ENCODE results near the gene RPLP2.
A peak's percentile ranks its signal among the peaks of the same experiment; 100 is the strongest.

Gene RPLP2

GRCh38 chr11:803467-803742 lies 6.4 kb upstream of the RPLP2 start:
- Histone ChIP-seq H3K9ac (ENCODE audit: low read length) (no peak overlapping the region), H3K4me1 (ENCODE audit: insufficient read depth, low read length) (peaks cover 13% of the 10 kb centered on the region)

GRCh38 chr11:803770-804598 lies 5.8 kb upstream of the RPLP2 start:
- Histone ChIP-seq H3K4me3 (ENCODE audit: low read depth in 1 of 2, low read length in 2 of 2) (peak overlapping the region; percentile 70 to 73), H3K27ac (ENCODE audit: low read depth, low read length) (peak overlapping the region; percentile 62), H3K27me3 (ENCODE audit: control insufficient read depth in 1 of 2, insufficient read depth in 2 of 2, low read length in 2 of 2) (no peaks in the 10 kb centered on the region), H3K9ac (ENCODE audit: low read length) (no peak overlapping the region), H3K36me3 (ENCODE audit: insufficient read depth, low read length) (no peaks in the 10 kb centered on the region), H3K4me1 (ENCODE audit: insufficient read depth, low read length) (peaks cover 18% of the 10 kb centered on the region), H3K9me3 (ENCODE audit: low read length) (no peaks in the 10 kb centered on the region)

More at GRCh38 chr11:803467-803742, 6.4 kb upstream of the RPLP2 start:
- H3K36me3 ChIP-seq (ENCODE audit: insufficient read depth, low read length) = no peaks in the 10 kb centered on the region
- no peaks in the 10 kb centered on the region for H3K9me3 ChIP-seq (ENCODE audit: low read length)
- H3K27ac ChIP-seq (ENCODE audit: low read depth, low read length) = no peak overlapping the region
- H3K4me3 ChIP-seq (ENCODE audit: low read depth in 1 of 2, low read length in 2 of 2) = no peak overlapping the region
- H3K27me3 ChIP-seq (ENCODE audit: control insufficient read depth in 1 of 2, insufficient read depth in 2 of 2, low read length in 2 of 2) = no peaks in the 10 kb centered on the region

- H3K27ac ChIP-seq (ENCODE audit: low read depth, low read length) = peak overlapping the region; percentile 62
- H3K9ac ChIP-seq (ENCODE audit: low read length) = no peak overlapping the region
- no peaks in the 10 kb centered on the region for H3K36me3 ChIP-seq (ENCODE audit: insufficient read depth, low read length)
- peaks cover 18% of the 10 kb centered on the region for H3K4me1 ChIP-seq (ENCODE audit: insufficient read depth, low read length)
- no peaks in the 10 kb centered on the region for H3K9me3 ChIP-seq (ENCODE audit: low read length)
- H3K27me3 ChIP-seq (ENCODE audit: control insufficient read depth in 1 of 2, insufficient read depth in 2 of 2, low read length in 2 of 2) = no peaks in the 10 kb centered on the region
- peak overlapping the region; percentile 70 to 73 for H3K4me3 ChIP-seq (ENCODE audit: low read depth in 1 of 2, low read length in 2 of 2)
Observed at GRCh38 chr11:804599-804964, 5.2 kb upstream of the RPLP2 start.

GRCh38 chr11:808427-809286 lies 1.1 kb upstream of the RPLP2 start:
- Histone ChIP-seq H3K27me3 (ENCODE audit: control insufficient read depth in 1 of 2, insufficient read depth in 2 of 2, low read length in 2 of 2) (no peaks in the 10 kb centered on the region), H3K4me3 (ENCODE audit: low read depth in 1 of 2, low read length in 2 of 2) (peak overlapping the region; percentile 78 to 82), H3K27ac (ENCODE audit: low read depth, low read length) (peak overlapping the region; percentile 89), H3K4me1 (ENCODE audit: insufficient read depth, low read length) (peaks cover 34% of the 10 kb centered on the region), H3K9me3 (ENCODE audit: low read length) (no peaks in the 10 kb centered on the region), H3K36me3 (ENCODE audit: insufficient read depth, low read length) (peaks cover 26% of the 10 kb centered on the region), H3K9ac (ENCODE audit: low read length) (peak overlapping the region; percentile 98)

- Histone ChIP-seq H3K4me1 (ENCODE audit: insufficient read depth, low read length) (peaks cover 22% of the 10 kb centered on the region), H3K27me3 (ENCODE audit: control insufficient read depth in 1 of 2, insufficient read depth in 2 of 2, low read length in 2 of 2) (no peaks in the 10 kb centered on the region), H3K27ac (ENCODE audit: low read depth, low read length) (peak overlapping the region; percentile 89), H3K9me3 (ENCODE audit: low read length) (no peaks in the 10 kb centered on the region), H3K9ac (ENCODE audit: low read length) (peak overlapping the region; percentile 98), H3K36me3 (ENCODE audit: insufficient read depth, low read length) (peaks cover 26% of the 10 kb centered on the region), H3K4me3 (ENCODE audit: low read depth in 1 of 2, low read length in 2 of 2) (peak overlapping the region; percentile 78 to 82)
Observed at GRCh38 chr11:810040-810567, 337 bp downstream of the RPLP2 start.

- no peak overlapping the region for H3K27ac ChIP-seq (ENCODE audit: low read depth, low read length)
Observed at GRCh38 chr11:811446-812245, 1.9 kb downstream of the RPLP2 start.

GRCh38 chr11:812390-812789 lies 2.6 kb downstream of the RPLP2 start:
- H3K9me3 ChIP-seq (ENCODE audit: low read length) = no peaks in the 10 kb centered on the region

More at GRCh38 chr11:811446-812245, 1.9 kb downstream of the RPLP2 start:
- peaks cover 22% of the 10 kb centered on the region for H3K4me1 ChIP-seq (ENCODE audit: insufficient read depth, low read length)
- H3K9me3 ChIP-seq (ENCODE audit: low read length) = no peaks in the 10 kb centered on the region
- H3K4me3 ChIP-seq (ENCODE audit: low read depth in 1 of 2, low read length in 2 of 2) = no peak overlapping the region
- peaks cover 26% of the 10 kb centered on the region for H3K36me3 ChIP-seq (ENCODE audit: insufficient read depth, low read length)
- H3K9ac ChIP-seq (ENCODE audit: low read length) = peak overlapping the region; percentile 98
- no peaks in the 10 kb centered on the region for H3K27me3 ChIP-seq (ENCODE audit: control insufficient read depth in 1 of 2, insufficient read depth in 2 of 2, low read length in 2 of 2)

GRCh38 chr11:813072-813455 lies 3.3 kb downstream of the RPLP2 start:
- H3K4me3 ChIP-seq (ENCODE audit: low read depth in 1 of 2, low read length in 2 of 2) = no peak overlapping the region
- no peak overlapping the region for H3K9ac ChIP-seq (ENCODE audit: low read length)
- H3K27ac ChIP-seq (ENCODE audit: low read depth, low read length) = no peak overlapping the region

More at GRCh38 chr11:812390-812789, 2.6 kb downstream of the RPLP2 start:
- H3K27ac ChIP-seq (ENCODE audit: low read depth, low read length) = no peak overlapping the region
- H3K27me3 ChIP-seq (ENCODE audit: control insufficient read depth in 1 of 2, insufficient read depth in 2 of 2, low read length in 2 of 2) = no peaks in the 10 kb centered on the region
- H3K36me3 ChIP-seq (ENCODE audit: insufficient read depth, low read length) = peaks cover 26% of the 10 kb centered on the region
- H3K9ac ChIP-seq (ENCODE audit: low read length) = no peak overlapping the region
- peaks cover 22% of the 10 kb centered on the region for H3K4me1 ChIP-seq (ENCODE audit: insufficient read depth, low read length)
- no peak overlapping the region for H3K4me3 ChIP-seq (ENCODE audit: low read depth in 1 of 2, low read length in 2 of 2)

GRCh38 chr11:813456-814096 lies 3.8 kb downstream of the RPLP2 start:
- peaks cover 26% of the 10 kb centered on the region for H3K36me3 ChIP-seq (ENCODE audit: insufficient read depth, low read length)
- H3K9me3 ChIP-seq (ENCODE audit: low read length) = no peaks in the 10 kb centered on the region
- H3K4me3 ChIP-seq (ENCODE audit: low read depth in 1 of 2, low read length in 2 of 2) = no peak overlapping the region
- peaks cover 22% of the 10 kb centered on the region for H3K4me1 ChIP-seq (ENCODE audit: insufficient read depth, low read length)
- H3K9ac ChIP-seq (ENCODE audit: low read length) = no peak overlapping the region
- no peaks in the 10 kb centered on the region for H3K27me3 ChIP-seq (ENCODE audit: control insufficient read depth in 1 of 2, insufficient read depth in 2 of 2, low read length in 2 of 2)
- H3K27ac ChIP-seq (ENCODE audit: low read depth, low read length) = no peak overlapping the region

More at GRCh38 chr11:813072-813455, 3.3 kb downstream of the RPLP2 start:
- Histone ChIP-seq H3K4me1 (ENCODE audit: insufficient read depth, low read length) (peaks cover 22% of the 10 kb centered on the region), H3K27me3 (ENCODE audit: control insufficient read depth in 1 of 2, insufficient read depth in 2 of 2, low read length in 2 of 2) (no peaks in the 10 kb centered on the region), H3K36me3 (ENCODE audit: insufficient read depth, low read length) (peaks cover 26% of the 10 kb centered on the region), H3K9me3 (ENCODE audit: low read length) (no peaks in the 10 kb centered on the region)

- no peak overlapping the region for H3K9ac ChIP-seq (ENCODE audit: low read length)
- no peaks in the 10 kb centered on the region for H3K9me3 ChIP-seq (ENCODE audit: low read length)
- peaks cover 22% of the 10 kb centered on the region for H3K4me1 ChIP-seq (ENCODE audit: insufficient read depth, low read length)
- H3K27ac ChIP-seq (ENCODE audit: low read depth, low read length) = no peak overlapping the region
- no peak overlapping the region for H3K4me3 ChIP-seq (ENCODE audit: low read depth in 1 of 2, low read length in 2 of 2)
- H3K27me3 ChIP-seq (ENCODE audit: control insufficient read depth in 1 of 2, insufficient read depth in 2 of 2, low read length in 2 of 2) = no peaks in the 10 kb centered on the region
- peaks cover 26% of the 10 kb centered on the region for H3K36me3 ChIP-seq (ENCODE audit: insufficient read depth, low read length)
Observed at GRCh38 chr11:815675-816432, 6.1 kb downstream of the RPLP2 start.
